Measurements from ENCODE around the gene SNAP25. TPM values are rescaled to one million over a fixed set of nuclear protein-coding genes. Genes with fewer than 3 reads are reported as not detected.

Gene SNAP25
- total RNA-seq, 2 experiments from 2014 or later, result 0.15 to 0.17 TPM

Other genes starting within 250 kb of the SNAP25 start
- 1 to 10 TPM; 1.9 to 2.8 TPM for gene ANKEF1, start 183.8 kb upstream of the SNAP25 start, total RNA-seq
- 1 to 10 TPM; 6.5 to 6.6 TPM for gene MKKS, start 215.4 kb downstream of the SNAP25 start, total RNA-seq
- 1 to 10 TPM; 6.1 to 7.0 TPM for gene SLX4IP, start 216.5 kb downstream of the SNAP25 start, total RNA-seq

Data from activated CD8-positive, alpha-beta memory T cell treated with anti-CD3 and anti-CD28 coated beads for 36 hours (primary cell).